Right renal cortex interstitium (tissue), 3 donors: ENCODE measurements around the gene PIEZO2. TPM values are rescaled to one million over a fixed set of nuclear protein-coding genes. Genes with fewer than 3 reads are reported as not detected.

ENCODE experiments used
- DNase-seq, 3 donors: peaks; one replicate each; pipeline ENCODE4 v3.0.0-alpha.2; 2013; ENCODE audit warnings: low read depth in 3 of 3, low spot score in 2 of 3
- polyA plus RNA-seq, 3 donors: library from polyadenylated mRNA; unstranded; fragments of 120-200 nt; gene quantifications; one replicate each; pipeline ENCODE4 v1.2.1, GENCODE V29; 2013; ENCODE audit not compliant: insufficient read length in 3 of 3

Gene PIEZO2
- polyA plus RNA-seq, 3 donors = 16.6 to 17.6 (median 16.9) TPM

DNA sequence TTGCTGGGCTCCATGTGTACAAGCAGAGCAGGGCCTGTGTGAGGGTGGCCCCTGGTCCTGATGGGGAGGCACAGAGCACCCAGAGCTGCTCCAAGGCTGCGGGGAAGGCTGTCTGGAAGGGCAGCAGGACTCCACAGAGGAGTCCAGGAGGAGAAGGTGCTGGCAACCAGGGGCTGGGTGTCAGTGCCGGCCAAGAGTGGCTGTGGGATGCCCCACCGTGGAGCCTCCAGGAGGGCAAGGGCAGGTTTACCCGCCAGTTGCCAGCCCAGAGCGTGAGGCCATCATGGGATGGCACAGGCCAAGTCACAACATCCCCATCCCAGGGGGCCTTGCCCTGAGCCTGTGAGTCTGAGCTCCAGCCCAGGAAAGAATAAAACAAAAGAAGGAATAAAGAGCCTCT lies 381.7 kb downstream of the PIEZO2 start:
- no peak for DNase-seq

- no peak for DNase-seq
These were observed 388.4 kb downstream of the PIEZO2 start for GRCh38 chr18:10760986-10761385.

GRCh38 chr18:10759241-10759640 lies 390.1 kb downstream of the PIEZO2 start:
- no peak for DNase-seq

GRCh38 chr18:10757946-10758345 lies 391.4 kb downstream of the PIEZO2 start:
- no peak for DNase-seq

- DNase-seq = no peak
These were observed 392.0 kb downstream of the PIEZO2 start for GRCh38 chr18:10757349-10757748.

GRCh38 chr18:10755855-10756254 lies 393.5 kb downstream of the PIEZO2 start:
- no peak for DNase-seq

DNA sequence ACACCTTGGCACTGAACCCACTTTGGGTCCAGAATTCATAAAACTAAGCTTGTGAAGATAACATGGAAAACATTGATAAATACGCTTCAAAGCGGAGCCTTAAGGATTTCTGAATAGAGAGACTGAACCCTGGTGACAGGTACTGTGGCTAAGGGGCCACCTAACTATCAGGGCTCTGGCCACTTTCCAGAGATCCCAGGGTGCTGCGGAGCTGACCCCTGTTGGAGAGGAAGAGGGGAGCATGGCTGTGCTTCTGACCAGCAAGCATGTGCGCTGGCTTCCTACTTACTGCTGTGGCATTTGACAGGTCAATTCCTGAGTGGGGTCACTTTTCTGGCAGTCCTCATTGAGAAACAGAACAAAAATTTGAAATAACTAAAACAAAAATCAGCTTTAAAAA lies 395.2 kb downstream of the PIEZO2 start:
- DNase-seq = no peak

DNA sequence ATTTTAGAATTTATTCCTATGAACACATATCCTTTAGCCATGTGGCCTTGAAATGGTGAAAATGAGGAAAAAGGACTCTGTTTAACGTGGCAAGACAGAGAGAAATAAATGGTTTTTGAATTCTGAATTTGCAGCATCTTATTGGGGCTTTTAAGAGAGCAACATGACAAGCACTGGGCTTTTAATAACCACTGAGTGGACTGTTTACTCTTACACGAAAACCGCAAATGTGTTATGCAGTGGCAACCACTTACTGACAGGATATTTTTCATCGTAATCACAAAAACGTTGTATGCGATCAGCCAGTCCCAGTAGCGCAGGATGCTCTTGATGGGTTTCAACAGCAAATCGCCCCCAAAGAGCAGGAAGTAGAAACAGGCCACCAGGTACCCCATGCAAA lies 397.0 kb downstream of the PIEZO2 start:
- DNase-seq = no peak

- no peak for DNase-seq
These were observed 397.7 kb downstream of the PIEZO2 start for GRCh38 chr18:10751653-10752052.

DNA sequence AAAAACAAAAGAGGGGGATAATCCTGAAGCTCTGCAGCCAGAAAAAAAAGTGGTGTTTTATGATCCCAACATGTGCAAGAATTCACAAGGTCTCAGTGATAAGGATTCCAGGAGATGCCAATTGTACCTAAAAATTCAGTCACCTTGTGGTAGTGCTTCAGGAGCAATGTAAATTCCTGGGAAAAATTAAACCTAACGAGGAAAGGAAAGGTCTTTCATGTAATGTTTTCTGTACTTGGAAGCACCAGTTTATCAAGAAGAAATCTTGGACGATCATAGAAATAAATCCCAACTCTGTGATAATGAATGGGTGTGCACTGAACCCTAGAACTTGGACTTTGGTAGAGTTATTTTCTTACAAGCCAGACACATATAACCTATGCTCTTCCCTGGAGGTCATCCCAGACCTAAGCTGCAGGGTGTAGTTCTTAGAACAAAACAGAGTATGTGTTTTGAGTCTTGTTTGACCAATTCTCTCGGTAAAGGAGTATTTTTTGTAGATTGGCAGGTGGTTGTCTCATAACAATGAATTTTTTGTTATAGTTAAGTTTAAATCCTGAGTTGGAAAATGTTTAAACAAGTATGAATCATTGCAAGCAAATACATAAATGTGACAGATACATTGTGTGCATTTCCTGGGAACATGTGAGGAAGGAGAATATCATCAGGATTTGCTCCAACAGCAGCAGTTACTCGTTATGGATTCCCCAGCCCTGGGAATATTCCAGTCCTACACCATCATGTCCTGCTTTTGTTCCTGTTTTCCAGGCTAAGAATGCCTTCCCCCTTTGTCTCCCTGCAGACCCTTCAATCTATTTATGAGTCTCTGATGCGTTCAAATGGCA lies 399.0 kb downstream of the PIEZO2 start:
- no peak for DNase-seq

- no peak for DNase-seq
These were observed 400.7 kb downstream of the PIEZO2 start for GRCh38 chr18:10748641-10749040.

- no peak for DNase-seq
These were observed 403.4 kb downstream of the PIEZO2 start for GRCh38 chr18:10745971-10746370.

DNA sequence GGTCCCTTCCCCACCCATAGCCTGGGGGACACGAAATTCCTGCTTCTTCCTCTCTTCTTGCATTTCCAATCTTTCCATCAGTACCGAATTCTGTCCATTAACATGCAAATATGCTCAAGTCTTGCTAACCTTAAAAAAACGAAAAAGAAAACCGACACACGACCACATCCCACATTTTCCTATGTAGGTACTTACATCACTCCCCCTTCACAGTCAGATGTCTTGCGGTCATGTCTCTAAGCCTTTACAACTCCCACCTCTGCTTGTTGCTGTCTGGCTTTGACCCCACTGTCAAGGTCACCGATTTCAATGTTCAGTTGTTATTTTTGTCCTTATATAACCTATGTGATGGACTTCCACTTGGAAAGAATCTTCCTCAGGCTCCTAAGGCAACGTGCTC lies 404.1 kb downstream of the PIEZO2 start:
- DNase-seq = no peak

- DNase-seq = no peak
These were observed 405.6 kb downstream of the PIEZO2 start for GRCh38 chr18:10743766-10744165.

DNA sequence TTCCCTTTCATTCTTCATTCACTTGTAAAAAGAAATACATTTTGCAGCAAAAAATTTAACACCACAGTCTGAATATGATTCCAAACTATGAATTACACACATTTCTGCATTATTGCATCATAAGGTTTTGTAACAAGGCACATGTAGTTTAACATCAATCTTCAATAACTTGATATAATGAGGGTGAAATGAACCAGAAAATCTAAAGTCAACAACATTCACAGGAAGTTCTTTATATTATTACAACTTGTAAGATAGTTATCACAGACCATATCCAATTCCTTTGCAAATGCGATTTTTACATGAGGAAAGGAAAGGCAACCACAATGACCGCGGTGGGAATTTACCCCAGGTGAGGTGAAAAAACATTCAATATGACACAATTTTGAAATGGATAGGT lies 410.2 kb downstream of the PIEZO2 start:
- DNase-seq = no peak

DNA sequence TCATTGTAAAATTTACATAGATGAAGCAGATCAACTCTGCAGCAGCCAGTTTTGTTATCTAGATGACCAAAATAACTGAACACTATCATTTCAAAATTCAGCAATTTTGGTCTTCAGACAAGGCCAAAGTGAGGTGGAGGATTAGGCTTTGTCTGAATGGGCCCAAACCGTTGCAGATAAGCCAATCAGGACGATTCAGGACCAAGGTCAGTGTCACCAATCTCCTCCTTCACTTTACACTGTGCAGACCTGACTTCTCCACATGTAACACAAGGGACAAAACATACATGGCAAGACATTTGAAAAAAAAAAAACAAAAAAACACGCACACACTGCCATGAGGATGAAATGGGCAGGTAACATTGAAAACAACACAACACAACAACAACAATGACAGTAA lies 412.4 kb downstream of the PIEZO2 start:
- DNase-seq = no peak

DNA sequence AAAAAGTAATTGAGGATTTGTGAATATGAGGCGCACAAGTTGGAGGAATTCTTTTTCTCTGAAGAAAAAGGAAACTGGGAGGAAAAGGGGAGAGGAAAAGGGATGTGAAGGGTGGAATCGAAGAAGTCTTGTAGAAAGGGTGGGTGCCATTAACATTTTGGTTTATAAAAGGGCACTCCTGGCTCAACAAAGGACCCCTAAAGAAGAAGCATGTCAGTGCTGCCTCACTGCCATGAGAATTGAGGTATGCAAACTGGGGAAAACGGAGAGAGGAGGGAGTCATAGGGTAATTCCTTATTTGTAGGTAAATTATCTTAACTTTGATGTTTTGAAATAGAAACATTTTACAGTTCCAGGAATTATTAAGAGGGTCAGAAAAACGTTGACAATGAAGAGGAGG lies 416.4 kb downstream of the PIEZO2 start:
- DNase-seq = no peak

- DNase-seq = no peak
These were observed 421.9 kb downstream of the PIEZO2 start for GRCh38 chr18:10727477-10727876.

- no peak for DNase-seq
These were observed 422.9 kb downstream of the PIEZO2 start for GRCh38 chr18:10726198-10727068.

DNA sequence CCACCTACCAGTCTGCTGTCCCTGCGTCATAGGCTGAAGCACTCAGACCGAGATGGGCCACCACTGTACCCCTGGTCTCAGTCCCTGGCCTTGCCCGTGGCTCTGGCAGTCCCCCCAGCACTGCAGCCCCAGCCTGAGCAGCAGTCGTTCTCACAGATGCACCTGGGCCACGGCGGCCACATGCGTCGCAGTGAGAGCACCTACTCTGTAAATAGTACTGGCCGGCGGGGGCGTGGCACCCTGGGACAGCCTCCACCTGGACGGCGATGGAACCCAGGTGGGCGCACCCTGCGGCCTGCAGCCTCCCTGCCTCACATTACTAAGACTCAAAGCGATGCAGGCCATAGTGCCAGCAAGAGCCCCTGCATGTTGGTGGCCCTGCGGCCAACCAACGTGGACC lies 424.7 kb downstream of the PIEZO2 start:
- no peak for DNase-seq

GRCh38 chr18:10723496-10723895 lies 425.9 kb downstream of the PIEZO2 start:
- DNase-seq = no peak

DNA sequence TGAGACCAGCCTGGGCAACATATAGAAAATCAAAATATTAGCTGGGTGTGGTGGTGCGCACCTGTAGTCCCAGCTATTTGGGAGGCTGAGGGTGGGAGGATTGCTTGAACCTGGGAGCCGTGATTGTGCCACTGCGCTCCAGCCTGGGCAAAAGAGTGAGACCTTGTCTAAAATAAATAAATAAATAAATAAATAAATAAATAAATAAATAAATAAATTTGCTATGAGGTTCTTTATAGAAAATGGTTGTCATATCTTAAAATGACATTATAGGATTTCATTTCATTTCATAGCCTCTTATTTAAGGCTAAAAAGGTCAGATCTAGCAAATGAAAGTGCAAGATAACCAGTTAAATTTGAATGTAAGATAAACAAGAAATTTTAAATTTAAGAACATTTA lies 430.6 kb downstream of the PIEZO2 start:
- DNase-seq = no peak
